ENCODE data around the gene TAF5L. TPM values are rescaled to one million over a fixed set of nuclear protein-coding genes. Genes with fewer than 3 reads are reported as not detected.
"Not testable (repeated sequence)": the region's sequence is repeated elsewhere in the genome, so short reads cannot be mapped to it uniquely, and the experiment has no call there.

The TAF5L gene
- total RNA-seq, 4 donors from 2014 or later = 14.9 to 26.1 (median 18.4) TPM

DNA sequence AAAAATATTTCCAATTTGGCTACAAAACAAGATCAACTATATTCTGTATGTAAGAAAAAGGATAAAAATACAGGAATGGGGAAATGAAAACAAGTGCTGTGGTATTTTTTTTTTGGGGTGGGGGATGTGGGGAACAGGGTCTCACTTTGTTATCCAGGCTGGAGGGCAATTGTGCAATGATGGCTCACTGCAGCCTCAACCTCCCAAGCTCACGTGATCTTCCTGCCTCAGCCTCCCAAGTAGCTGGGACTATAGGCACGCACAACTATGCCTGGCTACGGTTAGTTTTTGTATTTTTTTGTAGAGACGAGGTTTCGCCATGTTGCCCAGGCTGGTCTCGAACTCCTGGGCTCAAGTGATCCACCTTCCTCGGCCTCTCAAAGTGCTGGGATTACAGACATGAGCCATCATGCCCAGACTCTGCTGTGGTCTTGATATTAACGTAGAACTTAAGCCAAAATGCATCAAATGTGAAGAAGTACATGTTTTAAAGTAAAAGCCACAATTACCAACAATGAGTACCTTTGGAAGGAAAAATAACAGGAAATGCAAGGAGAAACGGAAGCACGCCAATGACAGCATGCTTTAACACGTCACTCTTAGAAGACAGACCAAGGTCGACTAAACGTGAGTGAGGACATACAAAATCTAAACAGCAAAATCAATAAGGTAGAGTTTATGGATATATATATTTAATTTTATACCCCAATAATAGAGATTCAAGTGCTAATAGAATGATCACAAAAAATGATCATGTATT lies 58.6 kb downstream of the TAF5L start:
- Histone ChIP-seq H3K27ac (no peak overlapping the region), H3K4me1 (peaks cover 16% of the 10 kb centered on the region in 2 donors), H3K9me3 (no peaks in the 10 kb centered on the region), H3K36me3 (no peaks in the 10 kb centered on the region), H3K4me3 (replicated peaks in 1 of 3) (no peak overlapping the region), H3K27me3 (no peaks in the 10 kb centered on the region)
- 78 to 80% methylated on average over 13 of the region's 13 CpGs for WGBS, 2 donors
- intact Hi-C loops (cut with DNase I) = no loop called here
- no peak for DNase-seq
- no peak for TF ChIP-seq POLR2A (IDR thresholded peaks at IDR 0.05)
- TF ChIP-seq, protein P1, sequence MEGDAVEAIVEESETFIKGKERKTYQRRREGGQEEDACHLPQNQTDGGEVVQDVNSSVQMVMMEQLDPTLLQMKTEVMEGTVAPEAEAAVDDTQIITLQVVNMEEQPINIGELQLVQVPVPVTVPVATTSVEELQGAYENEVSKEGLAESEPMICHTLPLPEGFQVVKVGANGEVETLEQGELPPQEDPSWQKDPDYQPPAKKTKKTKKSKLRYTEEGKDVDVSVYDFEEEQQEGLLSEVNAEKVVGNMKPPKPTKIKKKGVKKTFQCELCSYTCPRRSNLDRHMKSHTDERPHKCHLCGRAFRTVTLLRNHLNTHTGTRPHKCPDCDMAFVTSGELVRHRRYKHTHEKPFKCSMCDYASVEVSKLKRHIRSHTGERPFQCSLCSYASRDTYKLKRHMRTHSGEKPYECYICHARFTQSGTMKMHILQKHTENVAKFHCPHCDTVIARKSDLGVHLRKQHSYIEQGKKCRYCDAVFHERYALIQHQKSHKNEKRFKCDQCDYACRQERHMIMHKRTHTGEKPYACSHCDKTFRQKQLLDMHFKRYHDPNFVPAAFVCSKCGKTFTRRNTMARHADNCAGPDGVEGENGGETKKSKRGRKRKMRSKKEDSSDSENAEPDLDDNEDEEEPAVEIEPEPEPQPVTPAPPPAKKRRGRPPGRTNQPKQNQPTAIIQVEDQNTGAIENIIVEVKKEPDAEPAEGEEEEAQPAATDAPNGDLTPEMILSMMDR (IDR thresholded peaks at IDR 0.05) = no peak

DNA sequence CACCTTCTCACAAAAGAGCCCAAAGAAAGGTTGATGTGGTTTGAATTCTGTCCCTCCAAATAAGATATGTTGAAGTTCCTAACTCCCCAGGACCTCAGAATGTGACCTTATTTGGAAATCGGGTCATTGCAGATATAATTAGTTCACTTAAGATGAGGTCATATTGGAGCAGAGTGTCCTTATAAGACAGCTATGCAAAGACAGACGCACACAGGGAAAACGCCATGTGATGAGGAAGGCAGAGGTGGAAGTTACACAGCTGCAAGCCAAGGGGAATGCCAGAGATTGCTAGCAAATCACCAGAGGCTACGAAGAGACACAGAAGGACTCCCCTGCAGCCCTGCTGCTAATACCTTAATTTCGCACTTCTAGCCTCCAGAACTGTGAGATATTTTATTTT lies 62.2 kb downstream of the TAF5L start:
- 38 to 41% methylated on average over 5 of the region's 5 CpGs for WGBS, 2 donors
- peak; percentile 6 to 16 for DNase-seq
- H3K27ac ChIP-seq = peak overlapping the region; percentile 1 to 69 (median 64)
- TF ChIP-seq, protein P1 (IDR thresholded peaks at IDR 0.05) = no peak
- TF ChIP-seq POLR2A (IDR thresholded peaks at IDR 0.05) = no peak
- H3K4me3 ChIP-seq (replicated peaks in 1 of 3) = no peak overlapping the region
- no peaks in the 10 kb centered on the region for H3K9me3 ChIP-seq
- no peaks in the 10 kb centered on the region for H3K36me3 ChIP-seq
- H3K27me3 ChIP-seq = no peaks in the 10 kb centered on the region
- H3K4me1 ChIP-seq = peaks cover 16 to 25% of the 10 kb centered on the region in 2 donors
- intact Hi-C loops (cut with DNase I) = no loop called here

DNA sequence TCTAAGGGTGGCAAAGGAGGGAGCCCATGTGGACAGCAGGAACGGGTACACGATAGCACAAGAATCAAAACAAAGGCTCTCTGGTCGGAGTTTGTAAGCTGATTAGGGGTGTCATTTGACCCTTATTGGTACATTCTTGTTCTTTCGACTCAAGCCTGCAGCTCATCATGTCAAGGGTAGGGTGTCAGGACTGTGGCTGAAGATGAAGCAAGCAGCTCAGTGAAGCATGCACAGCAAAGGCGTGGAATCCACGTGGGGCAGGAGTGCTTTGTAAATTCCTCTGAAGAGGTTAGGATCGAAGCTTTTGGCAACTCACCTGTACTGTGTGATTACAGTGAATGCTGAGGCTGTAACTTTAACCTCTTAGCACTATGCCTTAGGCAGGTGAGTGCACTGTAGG lies 62.7 kb downstream of the TAF5L start:
- WGBS, 2 donors = 27 to 33% methylated on average over 7 of the region's 7 CpGs
- TF ChIP-seq, protein P1 (IDR thresholded peaks at IDR 0.05) = no peak
- no peak for TF ChIP-seq POLR2A (IDR thresholded peaks at IDR 0.05)
- Histone ChIP-seq H3K27me3 (no peaks in the 10 kb centered on the region), H3K36me3 (no peaks in the 10 kb centered on the region), H3K4me3 (replicated peaks in 1 of 3) (no peak overlapping the region), H3K4me1 (peaks cover 16 to 25% of the 10 kb centered on the region in 2 donors), H3K27ac (peak overlapping the region; percentile 28 to 69 (median 64)), H3K9me3 (no peaks in the 10 kb centered on the region)
- DNase-seq = peak; percentile 79
- intact Hi-C loops (cut with DNase I) = no loop called here

DNA sequence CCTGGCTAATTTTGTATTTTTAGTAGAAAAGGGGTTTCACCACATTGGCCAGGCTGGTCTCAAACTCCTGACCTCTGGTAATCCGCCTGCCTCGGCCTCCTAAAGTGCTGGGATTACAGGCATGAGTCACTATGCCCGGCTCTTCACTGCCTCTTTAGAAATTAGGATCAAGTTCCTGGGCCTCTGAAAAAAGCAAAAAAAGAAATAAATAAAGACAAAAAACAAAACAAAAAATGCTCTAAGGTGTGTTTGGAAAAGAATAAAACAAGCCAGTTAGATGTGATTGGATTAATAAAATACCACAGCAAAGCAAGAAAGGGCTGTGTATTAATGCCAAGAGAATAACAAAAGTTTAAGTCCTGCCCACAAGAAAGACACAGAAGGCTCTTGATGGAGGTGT lies 63.2 kb downstream of the TAF5L start:
- DNase-seq = peak; percentile 8
- Histone ChIP-seq H3K9me3 (no peaks in the 10 kb centered on the region), H3K27me3 (no peaks in the 10 kb centered on the region), H3K4me3 (replicated peaks in 1 of 3) (no peak overlapping the region), H3K27ac (peak overlapping the region; percentile 28 to 69 (median 64)), H3K36me3 (no peaks in the 10 kb centered on the region), H3K4me1 (peaks cover 16 to 25% of the 10 kb centered on the region in 2 donors)
- 55 to 63% methylated on average over 3 of the region's 3 CpGs for WGBS, 2 donors
- TF ChIP-seq, protein P1 (IDR thresholded peaks at IDR 0.05) = no peak
- TF ChIP-seq POLR2A (IDR thresholded peaks at IDR 0.05) = no peak
- intact Hi-C loops (cut with DNase I) = no loop called here

DNA sequence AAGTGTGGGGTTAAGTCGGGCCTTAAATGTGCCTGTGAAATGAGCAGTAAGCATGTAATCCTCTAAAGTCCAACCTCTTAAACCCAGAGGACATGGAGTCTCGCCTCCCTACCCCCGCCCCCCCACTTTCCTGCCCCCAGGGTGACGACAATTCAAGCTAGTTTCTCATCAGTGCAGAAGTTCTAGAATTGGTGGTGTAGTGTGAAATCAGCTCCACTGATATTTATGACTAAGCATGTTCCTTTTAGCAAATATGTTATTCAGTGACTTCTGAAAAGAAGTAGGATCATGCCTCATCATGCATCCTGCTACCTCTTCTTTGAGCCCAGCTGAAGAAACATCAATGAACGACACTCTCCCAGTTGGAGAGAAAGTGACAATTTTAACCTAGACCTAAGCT lies 64.8 kb downstream of the TAF5L start:
- Histone ChIP-seq H3K4me1 (peaks cover 27 to 39% of the 10 kb centered on the region in 2 donors), H3K27me3 (no peaks in the 10 kb centered on the region), H3K36me3 (no peaks in the 10 kb centered on the region), H3K4me3 (replicated peaks in 1 of 3) (no peak overlapping the region), H3K9me3 (no peaks in the 10 kb centered on the region), H3K27ac (no peak overlapping the region)
- intact Hi-C loops (cut with DNase I) = no loop called here
- TF ChIP-seq, protein P1 (IDR thresholded peaks at IDR 0.05) = no peak
- TF ChIP-seq POLR2A (IDR thresholded peaks at IDR 0.05) = no peak
- DNase-seq = no peak
- 77 to 80% methylated on average over 4 to 5 of the region's 5 CpGs for WGBS, 2 donors

DNA sequence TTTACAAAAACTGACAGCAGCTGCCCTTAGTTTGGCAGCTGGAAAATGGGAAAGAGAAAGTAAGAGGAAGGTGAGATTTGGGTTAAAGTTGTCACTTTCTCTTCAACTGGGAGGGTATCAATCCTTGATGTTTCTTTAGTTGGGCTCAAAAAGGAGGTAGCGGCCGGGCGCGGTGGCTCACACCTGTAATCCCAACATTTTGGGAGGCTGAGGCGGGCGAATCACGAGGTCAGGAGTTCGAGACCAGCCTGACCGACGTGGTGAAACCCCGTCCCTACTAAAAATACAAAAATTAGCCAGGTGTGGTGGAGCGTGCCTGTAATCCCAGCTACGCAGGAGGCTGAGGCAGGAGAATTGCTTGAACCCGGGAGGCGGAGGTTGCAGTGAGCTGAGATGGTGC lies 65.8 kb downstream of the TAF5L start:
- H3K9me3 ChIP-seq; H3K36me3 ChIP-seq; H3K27me3 ChIP-seq; intact Hi-C loops (cut with DNase I); H3K4me3 ChIP-seq (replicated peaks in 1 of 3); DNase-seq: not testable (repeated sequence)
- Histone ChIP-seq H3K4me1 (peaks cover 27 to 39% of the 10 kb centered on the region in 2 donors), H3K27ac (peak overlapping the region in 1 of 3 donors; percentile 3)
- WGBS, 2 donors = 94% methylated on average over 15 of the region's 15 CpGs

DNA sequence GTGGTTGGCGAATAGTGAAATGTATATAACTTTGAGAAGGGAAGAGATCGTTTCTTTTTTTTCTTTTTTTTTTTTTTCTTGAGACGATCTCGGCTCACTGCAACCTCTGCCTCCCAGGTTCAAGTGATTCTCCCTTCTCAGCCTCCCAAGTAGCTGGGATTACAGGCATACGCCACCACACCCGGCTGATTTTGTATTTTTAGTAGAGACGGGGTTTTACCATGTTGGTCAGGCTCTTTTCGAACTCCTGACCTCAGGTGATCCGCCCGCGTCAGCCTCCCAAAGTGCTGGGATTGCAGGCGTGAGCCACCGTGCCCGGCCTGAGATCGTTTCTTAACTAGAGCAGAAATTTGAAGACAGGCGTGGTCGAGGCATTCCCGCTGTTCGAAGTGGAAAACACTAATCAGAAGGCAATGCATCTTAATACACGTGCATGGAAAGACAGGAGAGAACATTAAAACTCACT lies 66.6 kb downstream of the TAF5L start:
- H3K4me1 ChIP-seq = peaks cover 27 to 39% of the 10 kb centered on the region in 2 donors
- peak overlapping the region; percentile 24 to 81 (median 57) for H3K27ac ChIP-seq
- not testable (repeated sequence) for H3K9me3 ChIP-seq, H3K27me3 ChIP-seq, H3K36me3 ChIP-seq
- peak in 1 of 2 donors; percentile 9 for DNase-seq
- WGBS, 2 donors = 40 to 49% methylated on average over 20 of the region's 20 CpGs
- intact Hi-C loops (cut with DNase I) = loop anchor here (5.0 kb wide), 1 partner anchor 68 kb away; the partner anchor contains the start of genes TAF5L and URB2
- H3K4me3 ChIP-seq (replicated peaks in 1 of 3) = peak overlapping the region in 2 of 3 donors; percentile 63 to 84
